Heart left ventricle (tissue), 13 donors: ENCODE results near the gene VDR.

Source experiments
- CTCF ChIP-seq, 12 donors: fragments of 200-600 bp; sonication (generic) in 4 of 12; IDR thresholded peaks; one replicate each; pipeline versions ENCODE4 v1.5.0 to v1.8.0; 2018 to 2022; ENCODE audit warnings: antibody characterized with exemption in 12 of 12, mild to moderate bottlenecking in 5 of 12
- POLR2A ChIP-seq, 2 donors: fragments of 450-650 bp; IDR thresholded peaks; one replicate each; pipeline ENCODE4 v1.6.1; 2017; ENCODE audit warnings: antibody characterized with exemption in 2 of 2, mild to moderate bottlenecking in 2 of 2, moderate library complexity in 2 of 2
- donor health status: ischemic (EF 13 %, LVEDD 7.1; RV severe dilation, severe dysfunction).
- donor health status: DM: no; HTN: yes; CAD: no.
- donor health status: DM: no; HTN: no; CAD: no.
- donor health status: ischemic (EF 25% LVEDD 6.9; RV normal size, moderate dysfunction).
- donor health status: ischemic (EF 25% LVEDD 5.7; RV mildly dilated, moderate dysfunction).
- donor health status: ischemic (EF 35%, LVEDD 5.7; RV mildly dilated, moderate dysfunction).
- donor health status: nonischemic (EF 11% LVEDD 7.7; RV severe dilation, severe dysfunction).
- donor health status: DM: yes; HTN: yes; CAD: no.
- donor health status: PGD.
- donor health status: ischemic (EF 29% LVEDD 5.4; RV normal size, mild dysfunction).
- donor health status: nonischemic (EF 23%, LVEDD 6.1; RV moderate dilation, normal function).

GRCh38 chr12:47841910-47842309 is 62.9 kb downstream of the VDR start:
- no peak for TF ChIP-seq CTCF (IDR thresholded peaks at IDR 0.05)
- TF ChIP-seq POLR2A (IDR thresholded peaks at IDR 0.05) = no peak
